ENCODE data around the gene BAD.
A peak's percentile ranks its signal among the peaks of the same experiment; 100 is the strongest.

Gene BAD

GRCh38 chr11:64286801-64287159, 2.3 kb upstream of the BAD start:
- H3K27ac ChIP-seq (ENCODE audit: insufficient read depth, low read depth, low read length, poor library complexity, severe bottlenecking), result no peak overlapping the region
- peaks cover 8% of the 10 kb centered on the region for H3K4me1 ChIP-seq (ENCODE audit: control insufficient read depth, insufficient read depth, low read length)
- no peaks in the 10 kb centered on the region for H3K36me3 ChIP-seq (ENCODE audit: control insufficient read depth, insufficient read depth, low read length)
- no peak overlapping the region for H3K4me3 ChIP-seq (ENCODE audit: insufficient read depth, low read depth, low read length)
- H3K9me3 ChIP-seq (ENCODE audit: control insufficient read depth, low read length), result no peaks in the 10 kb centered on the region
- peaks cover 29% of the 10 kb centered on the region for H3K27me3 ChIP-seq (ENCODE audit: control insufficient read depth, insufficient read depth, low read length, poor library complexity, severe bottlenecking)
- WGBS, 2 experiments, result 91 to 95% methylated on average over 9 of the region's 9 CpGs

DNA sequence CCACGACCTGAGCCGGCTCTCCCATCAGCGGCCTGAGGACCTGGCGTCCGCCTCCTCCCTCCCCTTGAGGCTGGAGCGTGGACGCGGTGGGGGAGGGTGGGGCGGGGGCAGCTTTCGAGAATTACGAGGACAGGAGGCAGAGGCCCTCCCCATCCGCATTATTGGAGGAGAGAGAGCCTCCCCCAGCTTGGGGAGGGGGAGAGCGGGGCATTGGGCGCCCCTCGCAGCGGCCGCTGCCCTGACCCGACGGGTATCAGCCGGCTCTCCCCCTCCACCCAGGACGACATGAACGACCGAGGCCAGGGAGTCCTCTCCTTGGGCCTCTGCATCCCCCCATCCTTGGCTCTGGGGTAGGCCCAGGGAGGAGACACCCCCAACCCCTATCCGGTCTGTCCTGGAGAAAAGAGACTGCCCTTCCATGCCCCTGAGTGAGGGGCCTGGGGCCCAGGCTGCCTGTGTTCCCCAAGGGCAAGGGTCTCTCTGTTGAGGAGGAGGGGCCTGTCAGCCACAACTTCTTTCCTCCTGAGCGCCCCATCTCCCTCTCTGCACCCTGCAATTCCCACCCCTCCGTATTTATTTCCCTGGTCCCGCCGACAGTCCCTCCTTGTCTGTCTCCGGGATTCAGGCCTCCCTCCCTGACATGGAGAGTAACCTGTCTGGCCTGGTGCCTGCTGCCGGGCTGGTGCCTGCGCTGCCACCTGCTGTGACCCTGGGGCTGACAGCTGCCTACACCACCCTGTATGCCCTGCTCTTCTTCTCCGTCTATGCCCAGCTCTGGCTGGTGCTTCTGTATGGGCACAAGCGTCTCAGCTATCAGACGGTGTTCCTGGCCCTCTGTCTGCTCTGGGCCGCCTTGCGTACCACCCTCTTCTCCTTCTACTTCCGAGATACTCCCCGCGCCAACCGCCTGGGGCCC, 1.7 kb upstream of the BAD start:
- no peak overlapping the region for H3K27ac ChIP-seq (ENCODE audit: insufficient read depth, low read depth, low read length, poor library complexity, severe bottlenecking)
- H3K27me3 ChIP-seq (ENCODE audit: control insufficient read depth, insufficient read depth, low read length, poor library complexity, severe bottlenecking), result peaks cover 23% of the 10 kb centered on the region
- H3K4me3 ChIP-seq (ENCODE audit: insufficient read depth, low read depth, low read length), result peak overlapping the region; percentile 86
- no peaks in the 10 kb centered on the region for H3K9me3 ChIP-seq (ENCODE audit: control insufficient read depth, low read length)
- WGBS, 2 experiments, result 29 to 31% methylated on average over 39 to 40 of the region's 40 CpGs
- peaks cover 5% of the 10 kb centered on the region for H3K4me1 ChIP-seq (ENCODE audit: control insufficient read depth, insufficient read depth, low read length)
- no peaks in the 10 kb centered on the region for H3K36me3 ChIP-seq (ENCODE audit: control insufficient read depth, insufficient read depth, low read length)

DNA sequence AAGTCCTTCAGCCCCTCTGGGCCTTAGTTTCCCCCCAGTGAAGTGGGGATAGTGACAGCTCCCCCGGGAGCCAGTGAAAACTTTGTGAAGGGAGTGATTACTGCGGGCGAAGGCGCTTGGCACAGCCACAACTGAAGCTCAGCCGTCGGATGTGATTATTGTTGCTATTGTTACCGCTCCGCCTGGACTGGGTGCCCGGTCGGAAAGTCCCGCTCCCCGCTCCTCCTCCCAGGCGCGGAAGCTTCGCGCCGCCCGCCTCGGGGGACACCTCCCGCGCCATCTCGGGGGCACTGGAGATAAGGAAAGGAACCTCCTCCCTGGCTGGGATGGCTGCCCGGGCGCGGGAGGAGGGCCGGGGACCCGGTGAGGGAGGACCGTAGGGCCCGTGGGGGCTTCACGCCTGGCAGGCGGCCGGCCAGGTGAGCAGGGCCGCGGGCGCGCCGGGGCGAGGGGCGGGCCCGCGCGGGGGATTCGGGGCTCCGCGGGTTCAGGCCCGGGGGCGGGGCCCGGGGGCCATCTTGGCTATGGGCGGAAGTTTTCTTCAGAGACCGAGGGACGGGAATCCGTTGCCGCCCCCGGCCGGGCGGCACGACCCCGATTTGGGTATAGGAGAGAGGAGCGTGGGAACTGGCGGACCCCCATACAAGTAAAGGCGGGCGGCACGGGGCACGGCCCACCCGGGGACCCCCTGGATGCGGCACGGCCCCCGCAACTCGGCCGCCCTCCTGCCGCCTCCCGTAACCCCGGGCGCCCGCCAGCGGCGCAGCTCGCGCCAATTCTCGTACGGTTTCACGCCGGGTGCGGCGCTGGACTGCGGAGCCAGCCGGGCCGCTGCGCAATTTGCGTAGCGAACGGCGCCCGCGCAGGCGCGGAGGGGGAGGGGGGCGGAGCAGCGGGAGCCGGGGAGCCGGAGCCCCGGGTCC, 758 bp upstream of the BAD start, which contains the start of gene GPR137:
Gene GPR137 (plus strand): TSS at position 887 of the 923 bp plus-strand sequence. CDS start 677 bp downstream, outside the sequence.
- no peaks in the 10 kb centered on the region for H3K36me3 ChIP-seq (ENCODE audit: control insufficient read depth, insufficient read depth, low read length)
- no peaks in the 10 kb centered on the region for H3K9me3 ChIP-seq (ENCODE audit: control insufficient read depth, low read length)
- peak within 1 kb of the TSS; percentile 80 for H3K27ac ChIP-seq (ENCODE audit: insufficient read depth, low read depth, low read length, poor library complexity, severe bottlenecking)
- 0 to 1% methylated on average over 102 of the region's 102 CpGs for WGBS, 2 experiments
- H3K4me1 ChIP-seq (ENCODE audit: control insufficient read depth, insufficient read depth, low read length), result peaks cover 4% of the 10 kb centered on the region
- H3K27me3 ChIP-seq (ENCODE audit: control insufficient read depth, insufficient read depth, low read length, poor library complexity, severe bottlenecking), result peaks cover 13% of the 10 kb centered on the region
- H3K4me3 ChIP-seq (ENCODE audit: insufficient read depth, low read depth, low read length), result peak within 1 kb of the TSS; percentile 86

DNA sequence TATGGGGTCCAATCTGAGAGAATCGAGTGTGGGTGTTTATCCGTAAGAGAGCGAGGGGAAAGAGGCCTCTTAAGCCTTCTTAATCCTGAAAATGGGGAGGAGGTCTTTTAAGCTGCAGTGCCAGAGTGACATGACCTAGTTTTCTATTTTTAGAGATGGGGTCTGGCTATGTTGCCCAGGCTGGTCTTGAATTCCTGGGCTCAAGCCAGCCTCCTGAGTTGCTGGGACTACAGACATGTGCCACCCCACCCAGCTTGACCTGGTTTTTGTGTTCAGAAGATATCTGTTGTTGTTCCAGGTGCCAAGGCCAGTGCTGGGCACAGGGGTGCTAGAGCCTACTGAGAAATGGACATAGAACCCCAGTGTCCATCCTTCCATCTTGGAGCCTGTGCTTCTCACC, 1.4 kb downstream of the BAD start:
- no peak overlapping the region for H3K27ac ChIP-seq (ENCODE audit: insufficient read depth, low read depth, low read length, poor library complexity, severe bottlenecking)
- peaks cover 4% of the 10 kb centered on the region for H3K4me1 ChIP-seq (ENCODE audit: control insufficient read depth, insufficient read depth, low read length)
- H3K9me3 ChIP-seq (ENCODE audit: control insufficient read depth, low read length), result no peaks in the 10 kb centered on the region
- H3K36me3 ChIP-seq (ENCODE audit: control insufficient read depth, insufficient read depth, low read length), result no peaks in the 10 kb centered on the region
- no peak overlapping the region for H3K4me3 ChIP-seq (ENCODE audit: insufficient read depth, low read depth, low read length)
- 85 to 90% methylated on average over 3 of the region's 3 CpGs for WGBS, 2 experiments
- H3K27me3 ChIP-seq (ENCODE audit: control insufficient read depth, insufficient read depth, low read length, poor library complexity, severe bottlenecking), result no peaks in the 10 kb centered on the region

- peaks cover 4% of the 10 kb centered on the region for H3K4me1 ChIP-seq (ENCODE audit: control insufficient read depth, insufficient read depth, low read length)
- no peaks in the 10 kb centered on the region for H3K27me3 ChIP-seq (ENCODE audit: control insufficient read depth, insufficient read depth, low read length, poor library complexity, severe bottlenecking)
- no peak overlapping the region for H3K4me3 ChIP-seq (ENCODE audit: insufficient read depth, low read depth, low read length)
- no peaks in the 10 kb centered on the region for H3K9me3 ChIP-seq (ENCODE audit: control insufficient read depth, low read length)
- no peaks in the 10 kb centered on the region for H3K36me3 ChIP-seq (ENCODE audit: control insufficient read depth, insufficient read depth, low read length)
- WGBS, 2 experiments, result 95% methylated on average over 22 of the region's 22 CpGs
- H3K27ac ChIP-seq (ENCODE audit: insufficient read depth, low read depth, low read length, poor library complexity, severe bottlenecking), result no peak overlapping the region
Measured at GRCh38 chr11:64281957-64282770, 2.3 kb downstream of the BAD start.

GRCh38 chr11:64278576-64279190, 5.8 kb downstream of the BAD start:
- Histone ChIP-seq H3K4me1 (ENCODE audit: control insufficient read depth, insufficient read depth, low read length) (peaks cover 3% of the 10 kb centered on the region), H3K9me3 (ENCODE audit: control insufficient read depth, low read length) (no peaks in the 10 kb centered on the region), H3K36me3 (ENCODE audit: control insufficient read depth, insufficient read depth, low read length) (peaks cover 6% of the 10 kb centered on the region), H3K27ac (ENCODE audit: insufficient read depth, low read depth, low read length, poor library complexity, severe bottlenecking) (no peak overlapping the region), H3K4me3 (ENCODE audit: insufficient read depth, low read depth, low read length) (no peak overlapping the region), H3K27me3 (ENCODE audit: control insufficient read depth, insufficient read depth, low read length, poor library complexity, severe bottlenecking) (no peaks in the 10 kb centered on the region)
- 84 to 86% methylated on average over 8 of the region's 8 CpGs for WGBS, 2 experiments

DNA sequence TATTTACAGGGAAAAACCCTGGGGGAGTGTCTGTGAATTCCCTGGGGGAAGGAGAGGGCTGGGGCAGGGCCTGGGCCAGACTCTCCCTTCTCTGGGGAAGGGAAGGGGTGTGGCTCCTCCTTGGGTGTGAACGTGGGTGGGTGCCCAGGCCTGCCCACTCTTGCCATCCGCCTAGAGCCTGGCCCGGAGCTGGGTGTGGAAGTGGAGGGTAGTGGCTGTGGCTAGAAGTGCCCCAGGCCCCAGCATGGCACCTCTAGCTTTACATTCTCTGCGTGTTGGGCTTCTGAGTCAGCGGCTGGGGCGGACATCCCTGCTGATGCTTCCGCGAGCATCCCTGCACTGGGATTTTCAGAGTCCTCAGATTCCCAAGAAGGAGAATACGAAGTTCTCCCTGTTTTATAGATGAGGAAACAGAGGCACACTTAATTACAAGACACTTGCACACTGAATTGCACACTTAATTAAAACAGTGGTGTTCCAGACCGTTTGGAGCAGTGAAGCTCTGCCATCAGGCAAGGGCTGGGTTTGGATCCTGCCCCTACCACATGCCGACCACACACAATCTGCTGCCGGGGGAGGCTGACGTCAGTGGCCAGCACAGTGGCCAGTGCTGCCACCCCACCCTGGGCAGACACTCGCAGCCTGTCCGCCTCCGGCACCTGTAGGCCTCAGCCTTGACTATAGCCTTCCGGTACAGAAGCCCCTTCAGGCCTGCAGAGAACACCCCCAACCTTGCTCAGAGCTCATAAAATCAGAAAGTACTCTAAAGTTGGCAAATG, 7.6 kb downstream of the BAD start:
- H3K4me3 ChIP-seq (ENCODE audit: insufficient read depth, low read depth, low read length), result no peak overlapping the region
- H3K4me1 ChIP-seq (ENCODE audit: control insufficient read depth, insufficient read depth, low read length), result peaks cover 3% of the 10 kb centered on the region
- H3K9me3 ChIP-seq (ENCODE audit: control insufficient read depth, low read length), result no peaks in the 10 kb centered on the region
- H3K27ac ChIP-seq (ENCODE audit: insufficient read depth, low read depth, low read length, poor library complexity, severe bottlenecking), result no peak overlapping the region
- H3K36me3 ChIP-seq (ENCODE audit: control insufficient read depth, insufficient read depth, low read length), result peaks cover 6% of the 10 kb centered on the region
- no peaks in the 10 kb centered on the region for H3K27me3 ChIP-seq (ENCODE audit: control insufficient read depth, insufficient read depth, low read length, poor library complexity, severe bottlenecking)
- 95 to 96% methylated on average over 17 of the region's 17 CpGs for WGBS, 2 experiments

GRCh38 chr11:64275841-64276240, 8.6 kb downstream of the BAD start:
- WGBS, 2 experiments, result 89 to 97% methylated on average over 1 of the region's 2 CpGs

More at GRCh38 chr11:64275841-64276240, 8.6 kb downstream of the BAD start:
- Histone ChIP-seq H3K4me3 (ENCODE audit: insufficient read depth, low read depth, low read length) (no peak overlapping the region), H3K36me3 (ENCODE audit: control insufficient read depth, insufficient read depth, low read length) (peaks cover 6% of the 10 kb centered on the region), H3K9me3 (ENCODE audit: control insufficient read depth, low read length) (no peaks in the 10 kb centered on the region), H3K4me1 (ENCODE audit: control insufficient read depth, insufficient read depth, low read length) (peaks cover 3% of the 10 kb centered on the region), H3K27ac (ENCODE audit: insufficient read depth, low read depth, low read length, poor library complexity, severe bottlenecking) (no peak overlapping the region), H3K27me3 (ENCODE audit: control insufficient read depth, insufficient read depth, low read length, poor library complexity, severe bottlenecking) (no peaks in the 10 kb centered on the region)

Measured in ectodermal cell (in vitro differentiated cells).